ENCODE data around the gene OSBPL3.

DNA sequence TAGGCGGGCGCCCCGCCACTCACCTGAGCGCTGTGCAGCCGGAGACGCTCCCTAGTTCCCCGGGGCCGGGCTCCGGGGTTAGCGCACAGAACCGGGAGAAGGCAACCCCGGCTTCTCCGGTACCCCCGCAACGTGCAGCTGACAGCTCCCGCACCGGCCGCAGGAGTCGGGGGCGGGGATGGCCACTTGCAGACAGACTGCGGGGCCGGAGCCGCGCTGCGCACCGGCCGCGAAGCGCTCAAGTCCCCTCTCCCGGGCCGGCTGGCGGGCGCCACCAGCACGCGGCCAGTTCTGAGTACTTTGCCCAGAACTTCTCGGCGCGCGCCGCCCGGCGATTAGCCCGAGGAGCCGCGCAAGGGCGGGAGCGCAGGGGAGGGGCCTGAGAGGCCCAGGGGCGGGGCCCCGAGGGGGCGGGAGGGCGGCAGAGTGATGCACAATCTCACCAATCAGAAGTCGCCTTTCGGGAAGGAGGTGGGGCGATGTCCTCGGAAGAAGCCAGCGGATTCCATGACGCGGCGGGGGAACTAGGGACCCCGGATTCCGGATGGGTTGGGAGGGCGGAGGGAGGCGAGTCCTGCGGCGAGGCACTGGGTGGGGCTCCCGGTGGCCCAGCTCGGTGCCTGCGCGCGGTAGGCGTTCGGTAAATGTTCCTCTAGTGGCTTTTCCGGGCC is at the start of gene OSBPL3:
- TF ChIP-seq, protein P1, sequence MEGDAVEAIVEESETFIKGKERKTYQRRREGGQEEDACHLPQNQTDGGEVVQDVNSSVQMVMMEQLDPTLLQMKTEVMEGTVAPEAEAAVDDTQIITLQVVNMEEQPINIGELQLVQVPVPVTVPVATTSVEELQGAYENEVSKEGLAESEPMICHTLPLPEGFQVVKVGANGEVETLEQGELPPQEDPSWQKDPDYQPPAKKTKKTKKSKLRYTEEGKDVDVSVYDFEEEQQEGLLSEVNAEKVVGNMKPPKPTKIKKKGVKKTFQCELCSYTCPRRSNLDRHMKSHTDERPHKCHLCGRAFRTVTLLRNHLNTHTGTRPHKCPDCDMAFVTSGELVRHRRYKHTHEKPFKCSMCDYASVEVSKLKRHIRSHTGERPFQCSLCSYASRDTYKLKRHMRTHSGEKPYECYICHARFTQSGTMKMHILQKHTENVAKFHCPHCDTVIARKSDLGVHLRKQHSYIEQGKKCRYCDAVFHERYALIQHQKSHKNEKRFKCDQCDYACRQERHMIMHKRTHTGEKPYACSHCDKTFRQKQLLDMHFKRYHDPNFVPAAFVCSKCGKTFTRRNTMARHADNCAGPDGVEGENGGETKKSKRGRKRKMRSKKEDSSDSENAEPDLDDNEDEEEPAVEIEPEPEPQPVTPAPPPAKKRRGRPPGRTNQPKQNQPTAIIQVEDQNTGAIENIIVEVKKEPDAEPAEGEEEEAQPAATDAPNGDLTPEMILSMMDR (IDR thresholded peaks at IDR 0.05): no peak
- TF ChIP-seq POLR2A (IDR thresholded peaks at IDR 0.05): peak; percentile 51 to 58

Data from gastroesophageal sphincter (tissue), 3 donors.